Right cardiac atrium (tissue), 5 donors: ENCODE measurements around the gene ARSD. TPM values are rescaled to one million over a fixed set of nuclear protein-coding genes. Genes with fewer than 3 reads are reported as not detected.
"Not testable (repeated sequence)": the region's sequence is repeated elsewhere in the genome, so short reads cannot be mapped to it uniquely, and the experiment has no call there.

Experiments
- ATAC-seq, 2 donors: fragments of 200-7000 bp; cut with Tn5 transposase; one replicate each; pipeline versions ENCODE4 v1.8.0 to v1.9.1; 2020; ENCODE audit warnings: moderate library complexity in 2 of 2, mild to moderate bottlenecking in 1 of 2
- DNase-seq, 3 donors: peaks; one replicate each; pipeline ENCODE4 v3.0.0-alpha.2; 2020
- H3K27ac ChIP-seq: one replicate; pipeline ENCODE4 v1.5.1; 2013; ENCODE audit warnings: mild to moderate bottlenecking, low read length, control low read depth, moderate library complexity
- H3K27me3 ChIP-seq: one replicate; pipeline ENCODE4 v1.6.1; 2013; ENCODE audit not compliant: control insufficient read depth, insufficient read depth
- H3K4me1 ChIP-seq: one replicate; pipeline ENCODE4 v1.6.1; 2013; ENCODE audit warnings: low read length; ENCODE audit not compliant: control insufficient read depth, insufficient read depth
- H3K4me3 ChIP-seq: one replicate; pipeline ENCODE4 v1.5.1; 2013; ENCODE audit warnings: low read length, control low read depth
- H3K9me3 ChIP-seq: one replicate; pipeline ENCODE4 v1.6.1; 2013; ENCODE audit warnings: low read length; ENCODE audit not compliant: control insufficient read depth
- WGBS: extraction: QIAGEN DNeasy Blood & Tissue Kit; methylation state at CpG from one replicate; pipeline ENCODE4 v1.1.7; 2013; 5-methylcytosine and 5-hydroxymethylcytosine counted together
- intact Hi-C, 4 donors: fragments of 100-400 bp; cut with DNase I; formaldehyde crosslinking; loops; one replicate each; pipeline versions ENCODE4 v1.11.0 to v1.14.0; 2022 to 2023
- polyA plus RNA-seq: library from polyadenylated mRNA; stranded (reverse); fragments of 200-250 nt; gene quantifications from one replicate; pipeline ENCODE4 v1.2.3, GENCODE V29; 2013
- total RNA-seq, 4 donors: library from RNA; stranded (reverse); fragmentation: NEBNext Ultra II Directional; extraction: Animal tissue kit (Norgen Biotek cat#: 25700); gene quantifications; one replicate each; pipeline ENCODE4 v1.2.1, GENCODE V29; 2021
- donor health status: healthy with polysubstance abuse.
- donor health status: DM: no; HTN: yes; CAD: no.
- donor health status: DM: no; HTN: no; CAD: no.
- donor health status: DM: no; HTN: yes; CAD: no; lungs with severe emphysema.
- donor health status: DM: yes; HTN: yes; CAD: no.

Gene ARSD
- total and polyA plus RNA-seq, 5 donors, result 3.6 to 12.6 (median 7.0) TPM

DNA sequence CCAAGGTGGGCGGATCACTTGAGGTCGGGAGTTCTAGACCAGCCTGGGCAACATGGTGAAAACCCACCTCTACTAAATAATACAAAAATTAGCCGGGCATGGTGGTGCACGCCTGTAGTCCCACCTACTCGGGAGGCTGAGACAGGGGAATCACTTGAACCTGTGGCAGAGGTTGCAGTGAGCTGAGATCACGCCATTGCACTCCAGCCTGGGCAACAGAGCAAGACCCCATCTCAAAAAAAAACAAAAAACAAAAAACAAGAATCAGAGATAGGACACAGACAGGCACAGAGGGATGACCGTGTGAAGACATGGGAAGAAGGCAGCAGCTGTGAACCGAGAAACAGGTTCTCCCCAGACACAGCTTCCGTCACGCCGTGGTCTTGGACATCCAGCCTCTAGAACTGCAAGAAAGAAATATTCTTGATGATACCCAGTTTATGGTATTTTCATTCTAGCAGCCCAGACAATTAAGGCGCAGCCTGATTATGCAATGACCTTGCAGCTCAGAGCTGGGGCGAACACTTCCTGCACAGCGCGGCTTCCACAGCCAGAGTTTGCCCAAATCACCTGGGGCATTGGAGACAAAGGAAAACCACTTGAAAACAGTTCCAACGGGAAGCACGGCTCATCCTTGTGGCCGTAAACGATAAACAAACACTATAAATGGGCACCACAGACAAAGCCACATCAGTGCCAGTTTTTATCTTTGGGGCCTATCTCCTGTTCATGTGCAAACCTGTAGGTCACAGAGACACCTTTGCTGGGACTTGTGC is 4.2 kb upstream of the ARSD start:
- Histone ChIP-seq H3K4me3 (no peak overlapping the region), H3K9me3 (no peaks in the 10 kb centered on the region), H3K27ac (no peak overlapping the region), H3K4me1 (no peaks in the 10 kb centered on the region), H3K27me3 (no peaks in the 10 kb centered on the region)
- intact Hi-C loops, result no loop called here
- ATAC-seq (no peak), DNase-seq (no peak)
- WGBS, result 80% methylated on average over 19 of the region's 19 CpGs

DNA sequence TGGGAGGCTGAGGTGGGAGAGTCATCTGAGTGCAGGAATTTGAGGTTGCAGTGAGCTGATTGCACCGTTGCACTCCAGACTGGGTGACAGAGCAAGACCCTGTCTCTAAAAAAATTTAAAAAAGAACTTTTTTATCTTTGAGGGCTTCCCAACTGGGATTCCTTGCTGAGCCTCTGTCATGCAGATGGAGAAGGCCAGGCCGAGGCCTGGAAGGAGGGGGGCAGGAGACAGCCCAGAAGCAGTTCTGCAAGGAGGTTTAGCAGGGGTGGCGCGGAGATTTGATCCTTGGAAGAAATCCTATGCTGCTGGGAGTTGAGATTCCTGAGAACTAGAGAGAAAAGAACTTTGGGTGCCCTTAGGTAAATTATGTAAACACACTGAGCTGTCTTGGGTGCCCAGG is 2.5 kb upstream of the ARSD start:
- ATAC-seq (no peak), DNase-seq (no peak)
- intact Hi-C loops, result no loop called here
- Histone ChIP-seq H3K27ac (no peak overlapping the region), H3K4me1 (no peaks in the 10 kb centered on the region), H3K9me3 (no peaks in the 10 kb centered on the region), H3K27me3 (no peaks in the 10 kb centered on the region), H3K4me3 (no peak overlapping the region)
- WGBS, result 74% methylated on average over 4 of the region's 4 CpGs

DNA sequence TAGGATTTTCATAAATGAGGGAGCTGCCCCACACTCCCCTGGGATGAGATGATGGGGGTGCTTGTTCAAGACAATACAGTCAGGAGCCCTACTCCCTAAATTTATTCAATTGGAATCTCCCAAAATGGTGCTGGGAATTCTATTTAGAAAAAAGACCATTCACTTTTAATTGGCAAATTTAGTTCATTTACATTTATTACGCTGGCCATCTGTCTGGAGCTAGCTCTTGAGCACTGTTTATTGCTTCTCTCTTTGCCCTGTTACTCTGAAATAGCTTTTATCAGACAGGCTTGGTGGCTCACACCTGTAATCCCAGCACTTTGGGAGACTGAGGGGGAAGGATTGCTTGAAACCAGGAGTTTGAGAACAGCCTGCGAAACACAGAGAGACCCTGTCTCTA is 2.0 kb upstream of the ARSD start:
- no peak for DNase-seq
- Histone ChIP-seq H3K4me3 (no peak overlapping the region), H3K4me1 (no peaks in the 10 kb centered on the region), H3K27ac (no peak overlapping the region), H3K27me3 (no peaks in the 10 kb centered on the region), H3K9me3 (no peaks in the 10 kb centered on the region)
- no peak for ATAC-seq
- WGBS, result 93% methylated on average over 2 of the region's 2 CpGs
- intact Hi-C loops, result no loop called here

DNA sequence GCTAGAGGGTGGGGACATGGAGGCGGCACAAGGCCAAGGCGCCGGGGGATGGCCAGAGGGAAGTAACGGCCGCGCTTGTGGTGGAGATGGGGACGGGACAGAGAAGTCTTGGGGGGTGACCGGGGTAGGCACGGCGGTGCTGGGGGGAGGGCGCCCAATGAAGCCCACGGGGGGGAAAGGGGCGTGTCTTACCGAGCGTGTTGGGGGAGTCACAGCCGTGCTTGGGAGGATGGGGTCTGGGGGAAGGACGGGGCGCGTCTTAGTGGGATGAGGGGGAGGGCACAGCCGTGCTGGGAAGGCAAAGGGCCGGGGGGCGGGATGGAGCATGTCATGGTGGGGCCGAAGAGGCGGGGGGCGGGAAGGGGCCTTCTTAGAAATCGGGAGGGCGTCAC is 952 bp downstream of the ARSD start:
- peak overlapping the region; percentile 70 for H3K4me3 ChIP-seq
- peak overlapping the region; percentile 83 for H3K27ac ChIP-seq
- H3K4me1 ChIP-seq, result no peaks in the 10 kb centered on the region
- WGBS, result 1% methylated on average over 24 of the region's 27 CpGs
- intact Hi-C loops, result no loop called here
- H3K27me3 ChIP-seq, result no peaks in the 10 kb centered on the region
- ATAC-seq, result peak; percentile 61 to 62
- peak; percentile 72 to 88 (median 83) for DNase-seq
- no peaks in the 10 kb centered on the region for H3K9me3 ChIP-seq

DNA sequence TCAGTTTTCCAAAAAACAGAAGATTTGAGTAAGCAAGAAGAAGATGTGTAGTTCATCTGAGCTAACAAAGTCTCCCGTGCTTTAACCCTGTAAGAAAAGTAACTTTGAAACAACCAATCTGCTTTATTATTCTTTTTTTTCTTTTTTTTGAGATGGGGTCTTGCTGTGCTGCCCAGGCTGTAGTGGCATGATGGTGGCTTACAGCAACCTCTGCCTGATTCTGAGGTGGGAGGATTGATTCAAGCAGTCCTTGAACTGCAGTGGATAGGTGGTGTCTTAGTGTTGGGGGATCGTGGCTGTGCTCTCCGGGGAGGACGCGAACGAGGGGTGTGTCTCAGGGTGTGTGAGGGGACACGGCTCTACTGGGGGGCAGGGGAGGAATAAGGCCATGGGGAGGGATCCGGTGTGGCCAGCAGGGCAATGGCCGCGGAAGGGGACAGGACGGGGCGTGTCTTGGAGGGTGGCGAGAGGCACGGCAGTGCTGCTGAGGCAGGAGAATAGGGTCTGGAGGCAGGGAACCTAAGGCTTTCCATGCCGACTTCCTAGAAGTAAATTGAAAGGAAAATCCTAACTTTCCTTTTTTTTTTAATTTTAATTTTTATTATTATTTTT is 2.4 kb downstream of the ARSD start:
- no peak overlapping the region for H3K4me3 ChIP-seq
- ATAC-seq, result no peak
- peak in 1 of 3 donors; percentile 37 for DNase-seq
- intact Hi-C loops, result no loop called here
- H3K9me3 ChIP-seq, result no peaks in the 10 kb centered on the region
- no peak overlapping the region for H3K27ac ChIP-seq
- no peaks in the 10 kb centered on the region for H3K4me1 ChIP-seq
- WGBS, result 95% methylated on average over 15 of the region's 15 CpGs
- H3K27me3 ChIP-seq, result no peaks in the 10 kb centered on the region

DNA sequence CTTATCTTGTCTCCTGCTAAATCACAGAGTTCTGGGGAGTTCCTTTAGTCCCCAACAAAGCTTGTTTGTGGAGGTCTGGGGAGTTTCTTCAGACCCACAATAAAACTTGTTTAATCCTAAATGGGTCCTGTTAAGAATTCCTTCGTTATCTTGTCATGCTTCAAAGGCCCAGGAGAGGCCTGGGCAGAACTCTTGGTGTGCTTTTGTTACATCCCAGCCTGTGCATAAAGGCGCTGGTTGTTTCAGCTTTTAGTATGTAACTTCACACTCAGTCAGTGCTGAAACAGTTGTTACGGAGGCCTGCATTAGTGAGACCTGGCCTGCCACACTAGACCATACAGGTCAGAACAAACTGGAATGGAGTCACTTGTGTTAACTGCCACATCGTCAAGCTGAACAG is 2.9 kb downstream of the ARSD start:
- H3K4me1 ChIP-seq, H3K27me3 ChIP-seq, DNase-seq, H3K4me3 ChIP-seq, ATAC-seq, H3K27ac ChIP-seq, intact Hi-C loops, H3K9me3 ChIP-seq: not testable (repeated sequence)
- WGBS, result 85% methylated on average over 4 of the region's 4 CpGs

DNA sequence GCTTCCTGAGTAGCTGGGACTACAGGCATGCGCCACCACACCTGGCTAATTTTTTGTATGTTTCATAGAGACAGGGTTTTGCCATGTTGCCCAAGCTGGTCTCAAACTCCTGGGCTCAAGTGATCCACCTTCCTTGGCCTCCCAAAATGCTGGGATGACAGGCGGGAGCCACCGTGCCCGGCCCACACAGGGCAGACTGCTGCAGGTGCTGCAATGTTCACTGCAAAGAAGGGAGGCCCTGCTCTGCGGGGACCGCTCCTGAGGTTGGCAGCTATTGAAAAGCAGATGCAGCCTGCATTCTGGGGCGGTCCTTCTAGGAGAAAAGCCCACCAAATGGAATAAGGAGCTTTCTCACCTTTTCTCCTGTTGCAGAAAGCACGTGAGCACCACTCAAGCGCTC is 5.0 kb downstream of the ARSD start:
- Histone ChIP-seq H3K4me1 (no peaks in the 10 kb centered on the region), H3K27me3 (no peaks in the 10 kb centered on the region), H3K4me3 (no peak overlapping the region), H3K27ac (no peak overlapping the region), H3K9me3 (no peaks in the 10 kb centered on the region)
- DNase-seq, result no peak
- intact Hi-C loops, result no loop called here
- WGBS, result 97% methylated on average over 9 of the region's 9 CpGs
- no peak for ATAC-seq

DNA sequence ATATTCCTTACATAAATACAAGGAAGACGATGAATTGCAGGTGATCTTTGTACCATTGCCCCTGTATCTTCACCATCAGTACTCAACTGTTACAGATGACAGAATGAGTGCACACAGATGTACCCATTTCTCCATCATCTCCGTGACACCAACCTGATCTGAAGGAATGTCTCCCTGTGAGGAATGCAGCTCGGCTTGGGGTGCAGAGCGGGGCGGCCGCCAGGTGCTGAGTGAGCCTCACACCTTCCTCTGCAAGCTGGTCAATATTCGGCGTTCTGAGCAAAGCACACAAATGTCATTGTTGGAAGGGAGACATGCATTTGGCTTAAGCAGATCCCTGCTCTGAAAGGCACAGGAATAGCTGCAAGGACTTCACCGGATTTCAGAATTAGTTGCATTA is 7.4 kb downstream of the ARSD start:
- Histone ChIP-seq H3K27ac (no peak overlapping the region), H3K4me3 (no peak overlapping the region), H3K4me1 (no peaks in the 10 kb centered on the region), H3K9me3 (no peaks in the 10 kb centered on the region), H3K27me3 (no peaks in the 10 kb centered on the region)
- WGBS, result 90% methylated on average over 9 of the region's 9 CpGs
- ATAC-seq (no peak), DNase-seq (no peak)
- intact Hi-C loops, result no loop called here

DNA sequence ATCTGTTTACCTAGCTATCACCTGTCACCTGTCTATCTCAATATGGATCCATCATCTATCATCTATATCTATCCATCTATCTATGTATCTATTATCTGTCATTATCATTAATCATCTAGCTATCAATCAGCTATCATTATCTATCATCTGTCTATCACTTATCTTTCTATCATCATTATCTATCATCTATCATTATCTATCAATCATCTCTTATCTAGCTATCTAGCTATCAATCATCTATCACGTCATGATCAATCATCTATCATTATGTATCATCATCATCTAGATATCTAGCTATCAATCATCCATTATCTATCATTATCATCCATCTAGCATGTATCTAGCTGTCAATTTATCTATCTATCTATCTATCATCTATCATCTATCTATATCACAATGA is 7.9 kb downstream of the ARSD start:
- DNase-seq (no peak), ATAC-seq (no peak)
- H3K27ac ChIP-seq, result no peak overlapping the region
- intact Hi-C loops, result no loop called here
- WGBS, result 86% methylated on average over 1 of the region's 1 CpG
- H3K4me1 ChIP-seq, result no peaks in the 10 kb centered on the region
- no peaks in the 10 kb centered on the region for H3K9me3 ChIP-seq
- H3K4me3 ChIP-seq, result no peak overlapping the region
- H3K27me3 ChIP-seq, result no peaks in the 10 kb centered on the region

DNA sequence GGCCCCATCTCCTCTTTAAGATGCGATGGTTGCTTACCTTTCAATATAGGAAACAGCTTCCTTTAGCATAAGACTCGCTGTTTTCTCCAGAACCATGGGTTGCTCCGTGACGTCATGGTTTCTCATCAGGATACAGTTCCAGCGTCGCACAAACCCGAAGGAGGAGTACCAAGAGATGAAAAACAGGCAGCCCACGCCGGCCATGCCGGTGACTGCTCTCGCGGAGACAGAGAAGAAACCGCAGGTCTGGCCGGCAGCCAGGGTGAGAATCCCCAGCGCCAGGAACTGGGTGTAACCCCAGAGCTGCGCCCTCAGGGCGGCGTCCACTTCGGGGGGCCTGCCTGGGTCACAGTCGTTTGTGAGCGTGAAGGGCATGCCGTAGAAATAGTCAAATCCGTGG is 11.4 kb downstream of the ARSD start:
- H3K4me1 ChIP-seq, result no peaks in the 10 kb centered on the region
- no peaks in the 10 kb centered on the region for H3K27me3 ChIP-seq
- no peak overlapping the region for H3K27ac ChIP-seq
- ATAC-seq, result no peak
- DNase-seq, result no peak
- H3K9me3 ChIP-seq, result no peaks in the 10 kb centered on the region
- H3K4me3 ChIP-seq, result no peak overlapping the region
- 98% methylated on average over 23 of the region's 23 CpGs for WGBS
- intact Hi-C loops, result no loop called here

DNA sequence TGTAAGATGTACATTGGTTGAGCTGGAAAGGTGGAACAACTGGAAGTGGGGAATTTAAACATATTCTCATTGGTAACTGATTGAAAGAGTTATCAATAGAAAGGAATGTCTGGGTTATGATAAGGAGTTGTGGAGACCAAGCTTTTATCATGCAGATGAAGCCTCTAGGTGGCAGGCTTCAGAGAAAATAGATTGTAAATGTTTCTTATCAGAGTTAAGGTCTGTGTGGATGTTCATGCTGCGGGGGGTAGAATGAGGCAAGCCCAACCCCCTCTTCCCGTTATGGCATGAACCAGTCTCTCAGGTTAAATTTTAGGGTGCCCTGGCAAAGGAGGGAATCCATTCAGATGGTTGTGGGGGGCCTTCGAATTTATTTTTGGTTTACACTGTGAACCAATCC is 16.0 kb downstream of the ARSD start:
- no peaks in the 10 kb centered on the region for H3K9me3 ChIP-seq
- no peaks in the 10 kb centered on the region for H3K27me3 ChIP-seq
- H3K4me1 ChIP-seq, result no peaks in the 10 kb centered on the region
- no peak overlapping the region for H3K4me3 ChIP-seq
- H3K27ac ChIP-seq, result no peak overlapping the region
- ATAC-seq (no peak), DNase-seq (no peak)
- 68% methylated on average over 3 of the region's 3 CpGs for WGBS
- intact Hi-C loops, result no loop called here
